Panc1 (cell line): ENCODE results near the gene CHERP. TPM values are rescaled to one million over a fixed set of nuclear protein-coding genes. Genes with fewer than 3 reads are reported as not detected.

ENCODE experiments used
- ATAC-seq: fragments of 200-7000 bp; cut with Tn5 transposase; 2 replicates; pipeline ENCODE4 v1.9.1; 2020; ENCODE audit warnings: mild to moderate bottlenecking, moderate library complexity
- BruUV-seq: library from RNA; stranded (reverse); fragments of 400-500 nt; replicated peaks from 2 replicates; lab custom pipeline; 2021; lab: Mats Ljungman, UMichigan
- CTCF ChIA-PET: fragments of 300-600 bp; sonication (Branson Sonifier 250); formaldehyde crosslinking; loops from one replicate; lab custom pipeline; 2022; ENCODE audit warnings: antibody characterized with exemption; lab: Charles Lee
- POLR2A ChIA-PET: fragments of 300-600 bp; sonication (Branson Sonifier 250); formaldehyde crosslinking; loops from one replicate; lab custom pipeline; 2022; ENCODE audit warnings: antibody characterized with exemption; lab: Charles Lee
- DNase-seq: peaks from one replicate; pipeline ENCODE4 v3.0.0-alpha.2; 2010; ENCODE audit warnings: low read depth, low spot score
- H3K27ac ChIP-seq: 2 replicates; pipeline ENCODE4 v1.5.1; 2011; ENCODE audit warnings: mild to moderate bottlenecking, low read length, inconsistent platforms
- H3K27me3 ChIP-seq: fragments of 200-500 bp; sonication (Bioruptor generic); 2 replicates; pipeline ENCODE4 v1.6.0; 2014; ENCODE audit warnings: low read length, inconsistent platforms; ENCODE audit not compliant: control insufficient read depth, insufficient read depth
- H3K36me3 ChIP-seq: fragments of 200-500 bp; sonication (Bioruptor generic); 2 replicates; pipeline ENCODE4 v1.5.1; 2014; ENCODE audit warnings: inconsistent platforms, mild to moderate bottlenecking, low read length, moderate library complexity; ENCODE audit not compliant: control insufficient read depth, insufficient read depth
- H3K4me1 ChIP-seq: 2 replicates; pipeline ENCODE4 v1.5.1; 2011; ENCODE audit warnings: inconsistent platforms, mild to moderate bottlenecking, low read length, moderate library complexity; ENCODE audit not compliant: control insufficient read depth, insufficient read depth
- H3K4me3 ChIP-seq, 2 experiments: 2 replicates each; pipeline ENCODE4 v1.5.1; 2011 to 2012; ENCODE audit warnings: low read depth in 2 of 2, low read length in 2 of 2, mild to moderate bottlenecking in 2 of 2, inconsistent platforms in 1 of 2, moderate library complexity in 1 of 2
- H3K9me3 ChIP-seq: fragments of 200-500 bp; sonication (Bioruptor generic); 2 replicates; pipeline ENCODE4 v1.5.1; 2014; ENCODE audit warnings: low read depth, mild to moderate bottlenecking, inconsistent platforms, low read length, moderate library complexity; ENCODE audit not compliant: control insufficient read depth, insufficient read depth
- POLR2AphosphoS5 ChIP-seq: IDR thresholded peaks from 2 replicates; pipeline ENCODE4 v1.6.1; 2012; ENCODE audit warnings: mild to moderate bottlenecking, low read depth, low read length, moderate library complexity
- SIN3A ChIP-seq: IDR thresholded peaks from 2 replicates; pipeline ENCODE4 v1.6.1; 2012; ENCODE audit warnings: low read depth, mild to moderate bottlenecking, low read length, moderate library complexity, borderline replicate concordance; ENCODE audit not compliant: insufficient read depth
- TCF7L2 ChIP-seq: IDR thresholded peaks from 2 replicates; pipeline ENCODE4 v1.6.1; 2011; ENCODE audit warnings: mild to moderate bottlenecking, low read depth, low read length, inconsistent platforms
- in situ Hi-C: cut with HindIII; loops from 2 replicates; pipeline ENCODE4 v1.10.0; 2016; ENCODE audit warnings: low sequenced_read_pairs, low pct_unique_long_range_greater_than_20kb
- intact Hi-C: fragments of 100-400 bp; cut with micrococcal nuclease; formaldehyde crosslinking; loops from one replicate; pipeline ENCODE4 v1.10.0; 2022; ENCODE audit not compliant: unreplicated experiment
- total RNA-seq: library from RNA; stranded (reverse); gene quantifications from one replicate; pipeline ENCODE4 v1.2.1, GENCODE V29; 2021; ENCODE audit not compliant: unreplicated experiment
- TF ChIP-seq, protein P1 (sequence below), 2 experiments: IDR thresholded peaks; 2 replicates each; pipeline ENCODE4 v1.6.1; 2011 to 2012; ENCODE audit warnings: low read depth in 2 of 2, control low read depth in 1 of 2, low read length in 1 of 2, mild to moderate bottlenecking in 1 of 2, moderate library complexity in 1 of 2; ENCODE audit not compliant: insufficient read depth in 1 of 2
- TF ChIP-seq, protein P2 (sequence below): fragments of 450-650 bp; IDR thresholded peaks from 2 replicates; pipeline ENCODE4 v1.5.1; 2017; ENCODE audit warnings: mild to moderate bottlenecking

The CHERP gene
- total RNA-seq, 1 experiment from 2014 or later = 48.3 TPM

DNA sequence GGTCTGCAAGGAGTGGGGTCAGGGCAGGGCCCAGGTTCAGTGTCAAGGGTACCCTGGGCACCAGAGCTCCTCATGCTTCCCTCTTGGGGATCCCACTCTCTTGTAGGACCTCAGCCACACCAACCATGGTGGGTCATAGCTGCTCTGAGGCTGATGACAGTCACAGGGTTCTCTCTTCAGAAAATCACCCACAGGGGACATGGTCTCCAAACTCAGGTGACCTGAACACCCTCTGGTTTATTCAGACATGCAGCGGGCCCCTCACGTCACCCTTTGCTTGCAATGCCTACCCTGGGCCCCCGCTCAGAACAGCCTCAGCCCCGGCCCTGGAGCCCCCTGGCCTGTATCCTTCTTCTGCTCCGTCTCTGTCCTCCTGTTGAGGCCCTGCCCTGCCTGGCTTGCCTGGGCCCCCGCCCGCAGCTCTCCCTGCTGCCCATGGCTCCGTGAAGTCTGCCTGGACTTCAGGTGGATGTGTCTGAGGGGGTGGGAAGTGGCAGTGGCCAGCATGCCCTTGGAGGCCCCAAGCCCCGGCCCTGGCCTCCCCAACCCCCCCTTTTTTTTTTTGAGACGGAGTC is 20.4 kb downstream of the CHERP start:
- ATAC-seq (no peak), DNase-seq (no peak)
- TF ChIP-seq TCF7L2 (no peak), POLR2AphosphoS5 (no peak), SIN3A (no peak)
- TF ChIP-seq, protein P1, sequence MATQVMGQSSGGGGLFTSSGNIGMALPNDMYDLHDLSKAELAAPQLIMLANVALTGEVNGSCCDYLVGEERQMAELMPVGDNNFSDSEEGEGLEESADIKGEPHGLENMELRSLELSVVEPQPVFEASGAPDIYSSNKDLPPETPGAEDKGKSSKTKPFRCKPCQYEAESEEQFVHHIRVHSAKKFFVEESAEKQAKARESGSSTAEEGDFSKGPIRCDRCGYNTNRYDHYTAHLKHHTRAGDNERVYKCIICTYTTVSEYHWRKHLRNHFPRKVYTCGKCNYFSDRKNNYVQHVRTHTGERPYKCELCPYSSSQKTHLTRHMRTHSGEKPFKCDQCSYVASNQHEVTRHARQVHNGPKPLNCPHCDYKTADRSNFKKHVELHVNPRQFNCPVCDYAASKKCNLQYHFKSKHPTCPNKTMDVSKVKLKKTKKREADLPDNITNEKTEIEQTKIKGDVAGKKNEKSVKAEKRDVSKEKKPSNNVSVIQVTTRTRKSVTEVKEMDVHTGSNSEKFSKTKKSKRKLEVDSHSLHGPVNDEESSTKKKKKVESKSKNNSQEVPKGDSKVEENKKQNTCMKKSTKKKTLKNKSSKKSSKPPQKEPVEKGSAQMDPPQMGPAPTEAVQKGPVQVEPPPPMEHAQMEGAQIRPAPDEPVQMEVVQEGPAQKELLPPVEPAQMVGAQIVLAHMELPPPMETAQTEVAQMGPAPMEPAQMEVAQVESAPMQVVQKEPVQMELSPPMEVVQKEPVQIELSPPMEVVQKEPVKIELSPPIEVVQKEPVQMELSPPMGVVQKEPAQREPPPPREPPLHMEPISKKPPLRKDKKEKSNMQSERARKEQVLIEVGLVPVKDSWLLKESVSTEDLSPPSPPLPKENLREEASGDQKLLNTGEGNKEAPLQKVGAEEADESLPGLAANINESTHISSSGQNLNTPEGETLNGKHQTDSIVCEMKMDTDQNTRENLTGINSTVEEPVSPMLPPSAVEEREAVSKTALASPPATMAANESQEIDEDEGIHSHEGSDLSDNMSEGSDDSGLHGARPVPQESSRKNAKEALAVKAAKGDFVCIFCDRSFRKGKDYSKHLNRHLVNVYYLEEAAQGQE (IDR thresholded peaks at IDR 0.05; ENCODE audit: insufficient read depth in 1 of 2, low read depth in 2 of 2, low read length in 1 of 2) = no peak
- TF ChIP-seq, protein P2, sequence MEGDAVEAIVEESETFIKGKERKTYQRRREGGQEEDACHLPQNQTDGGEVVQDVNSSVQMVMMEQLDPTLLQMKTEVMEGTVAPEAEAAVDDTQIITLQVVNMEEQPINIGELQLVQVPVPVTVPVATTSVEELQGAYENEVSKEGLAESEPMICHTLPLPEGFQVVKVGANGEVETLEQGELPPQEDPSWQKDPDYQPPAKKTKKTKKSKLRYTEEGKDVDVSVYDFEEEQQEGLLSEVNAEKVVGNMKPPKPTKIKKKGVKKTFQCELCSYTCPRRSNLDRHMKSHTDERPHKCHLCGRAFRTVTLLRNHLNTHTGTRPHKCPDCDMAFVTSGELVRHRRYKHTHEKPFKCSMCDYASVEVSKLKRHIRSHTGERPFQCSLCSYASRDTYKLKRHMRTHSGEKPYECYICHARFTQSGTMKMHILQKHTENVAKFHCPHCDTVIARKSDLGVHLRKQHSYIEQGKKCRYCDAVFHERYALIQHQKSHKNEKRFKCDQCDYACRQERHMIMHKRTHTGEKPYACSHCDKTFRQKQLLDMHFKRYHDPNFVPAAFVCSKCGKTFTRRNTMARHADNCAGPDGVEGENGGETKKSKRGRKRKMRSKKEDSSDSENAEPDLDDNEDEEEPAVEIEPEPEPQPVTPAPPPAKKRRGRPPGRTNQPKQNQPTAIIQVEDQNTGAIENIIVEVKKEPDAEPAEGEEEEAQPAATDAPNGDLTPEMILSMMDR = no peak
- no peaks in the 10 kb centered on the region for H3K4me1 ChIP-seq
- POLR2A ChIA-PET = no interaction called here
- intact Hi-C loops (no loop called here), in situ Hi-C loops (no loop called here)
- no peak overlapping the region for H3K27ac ChIP-seq
- no TSS peak for BruUV-seq
- no peaks in the 10 kb centered on the region for H3K9me3 ChIP-seq
- CTCF ChIA-PET = interaction anchor here (0.7 kb wide), 1 partner anchor 274 kb away, joined by 4 read pairs; no protein-coding TSS in a partner anchor
- no peak overlapping the region for H3K4me3 ChIP-seq
- H3K27me3 ChIP-seq = no peaks in the 10 kb centered on the region
- H3K36me3 ChIP-seq = no peaks in the 10 kb centered on the region; the same call in 1 of the 2 replicates

DNA sequence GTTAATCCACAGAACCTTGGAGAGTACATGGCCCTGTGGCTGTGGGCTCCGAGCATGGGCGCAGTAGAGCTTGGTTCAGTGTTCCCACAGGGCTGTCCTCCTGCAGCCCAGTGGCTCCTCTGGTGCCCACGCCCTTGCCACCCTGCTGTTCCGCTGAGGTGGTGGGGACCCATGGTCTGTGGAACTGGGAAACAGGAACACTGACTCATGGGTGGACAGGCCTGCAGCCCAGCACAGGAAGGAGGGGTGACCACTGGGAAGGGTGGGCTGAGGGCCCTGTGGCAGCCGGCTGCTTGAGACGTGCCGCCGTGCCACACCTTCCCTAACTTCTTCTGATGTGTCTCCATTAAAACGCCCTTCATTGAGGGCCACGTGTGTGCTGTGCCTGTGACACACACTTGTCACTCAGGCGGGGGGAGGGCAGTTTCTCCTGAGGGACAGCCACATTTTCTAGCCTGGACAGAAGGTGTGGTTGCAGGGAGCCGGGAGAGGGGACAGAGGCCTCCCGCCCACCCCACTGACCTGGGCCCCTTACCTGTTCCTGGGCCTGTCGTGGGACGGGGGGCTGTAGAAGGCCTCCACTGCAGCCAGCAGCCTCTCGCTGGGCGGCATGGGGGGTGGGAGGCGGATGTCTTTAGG is 21.1 kb downstream of the CHERP start:
- no peak overlapping the region for H3K4me3 ChIP-seq
- intact Hi-C loops (no loop called here), in situ Hi-C loops (no loop called here)
- H3K4me1 ChIP-seq = no peaks in the 10 kb centered on the region
- POLR2A ChIA-PET = no interaction called here
- H3K36me3 ChIP-seq = no peaks in the 10 kb centered on the region; the same call in 1 of the 2 replicates
- BruUV-seq = no TSS peak
- TF ChIP-seq, protein P1 (IDR thresholded peaks at IDR 0.05; ENCODE audit: insufficient read depth in 1 of 2, low read depth in 2 of 2, low read length in 1 of 2) = no peak
- TF ChIP-seq POLR2AphosphoS5 = no peak
- TF ChIP-seq SIN3A = no peak
- TF ChIP-seq TCF7L2 = no peak
- TF ChIP-seq, protein P2 = no peak
- no peak for ATAC-seq
- no peak overlapping the region for H3K27ac ChIP-seq
- DNase-seq = no peak
- H3K27me3 ChIP-seq = no peaks in the 10 kb centered on the region
- H3K9me3 ChIP-seq = no peaks in the 10 kb centered on the region
- CTCF ChIA-PET = interaction anchor here (0.7 kb wide), 1 partner anchor 273 kb away, joined by 4 read pairs; no protein-coding TSS in a partner anchor
